ENCODE measurements around the gene TAOK2. TPM values are rescaled to one million over a fixed set of nuclear protein-coding genes. Genes with fewer than 3 reads are reported as not detected.

TAOK2 gene
- total and polyA plus RNA-seq, 2 of the 13 experiments (the other 11 are each of a cell fraction or from before 2014, with no cell fraction given), result 17.4 to 43.2 TPM

DNA sequence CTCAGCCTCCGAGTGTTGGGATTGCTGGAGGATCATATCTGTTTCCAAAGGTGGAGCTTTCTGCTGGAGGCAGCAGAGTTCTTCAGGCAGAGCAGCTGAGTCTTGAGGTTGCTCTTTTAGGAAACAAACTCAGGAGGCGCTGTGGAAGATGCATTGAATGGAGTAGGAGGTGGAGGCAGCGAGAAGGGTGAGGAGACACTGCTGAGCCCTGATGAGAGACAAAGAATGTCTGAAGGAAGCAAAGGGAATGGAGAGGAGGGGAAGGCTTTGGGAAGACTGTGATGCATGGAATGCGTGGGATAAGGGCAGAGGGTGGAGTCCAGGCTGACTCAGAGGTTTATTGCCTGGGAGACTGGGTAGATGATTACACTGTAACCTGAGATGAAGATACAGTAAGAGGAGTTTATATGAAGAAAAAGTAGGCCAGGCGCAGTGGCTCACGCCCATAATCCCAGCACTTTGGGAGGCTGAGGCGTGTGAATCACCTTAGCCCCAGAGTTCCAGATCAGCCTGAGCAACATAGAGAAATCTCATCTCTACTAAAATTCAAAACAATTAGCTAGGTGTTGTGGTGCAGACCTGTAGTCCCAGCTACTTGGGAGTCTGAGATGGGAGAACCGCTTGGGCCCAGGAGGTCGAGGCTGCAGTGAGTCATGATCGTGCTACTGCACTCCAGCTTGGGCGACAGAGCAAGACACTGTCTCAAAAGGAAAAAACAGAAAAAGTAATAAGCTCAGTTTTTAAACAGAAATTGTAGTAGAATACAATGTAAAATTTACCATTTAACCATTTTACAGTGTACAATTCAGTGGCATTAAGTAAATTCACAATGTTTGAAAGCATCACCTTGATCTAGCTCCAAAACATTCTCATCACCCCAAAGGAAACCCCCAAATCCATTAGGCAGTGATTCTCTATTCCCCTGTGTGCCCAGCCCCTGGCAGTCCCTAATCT, 29.5 kb upstream of the TAOK2 start (continued):
- TF ChIP-seq SALL1 (CRISPR knock-in tag; IDR thresholded peaks at IDR 0.05) (peak; percentile 30; the same call in 1 of the 2 replicates), THAP9 (CRISPR knock-in tag; IDR thresholded peaks at IDR 0.05; ENCODE audit: borderline replicate concordance) (no peak), MLLT10 (CRISPR knock-in tag; IDR thresholded peaks at IDR 0.05) (no peak), CENPT (CRISPR knock-in tag; IDR thresholded peaks at IDR 0.05; ENCODE audit: low read depth) (no peak)
- TF ChIP-seq, protein P1, sequence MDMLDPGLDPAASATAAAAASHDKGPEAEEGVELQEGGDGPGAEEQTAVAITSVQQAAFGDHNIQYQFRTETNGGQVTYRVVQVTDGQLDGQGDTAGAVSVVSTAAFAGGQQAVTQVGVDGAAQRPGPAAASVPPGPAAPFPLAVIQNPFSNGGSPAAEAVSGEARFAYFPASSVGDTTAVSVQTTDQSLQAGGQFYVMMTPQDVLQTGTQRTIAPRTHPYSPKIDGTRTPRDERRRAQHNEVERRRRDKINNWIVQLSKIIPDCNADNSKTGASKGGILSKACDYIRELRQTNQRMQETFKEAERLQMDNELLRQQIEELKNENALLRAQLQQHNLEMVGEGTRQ (IDR thresholded peaks at IDR 0.05; ENCODE audit: low read depth, low read length), result no peak
- TF ChIP-seq, protein P1 (CRISPR knock-in tag; IDR thresholded peaks at IDR 0.05; ENCODE audit: borderline replicate concordance), result no peak
- TF ChIP-seq, protein P2, sequence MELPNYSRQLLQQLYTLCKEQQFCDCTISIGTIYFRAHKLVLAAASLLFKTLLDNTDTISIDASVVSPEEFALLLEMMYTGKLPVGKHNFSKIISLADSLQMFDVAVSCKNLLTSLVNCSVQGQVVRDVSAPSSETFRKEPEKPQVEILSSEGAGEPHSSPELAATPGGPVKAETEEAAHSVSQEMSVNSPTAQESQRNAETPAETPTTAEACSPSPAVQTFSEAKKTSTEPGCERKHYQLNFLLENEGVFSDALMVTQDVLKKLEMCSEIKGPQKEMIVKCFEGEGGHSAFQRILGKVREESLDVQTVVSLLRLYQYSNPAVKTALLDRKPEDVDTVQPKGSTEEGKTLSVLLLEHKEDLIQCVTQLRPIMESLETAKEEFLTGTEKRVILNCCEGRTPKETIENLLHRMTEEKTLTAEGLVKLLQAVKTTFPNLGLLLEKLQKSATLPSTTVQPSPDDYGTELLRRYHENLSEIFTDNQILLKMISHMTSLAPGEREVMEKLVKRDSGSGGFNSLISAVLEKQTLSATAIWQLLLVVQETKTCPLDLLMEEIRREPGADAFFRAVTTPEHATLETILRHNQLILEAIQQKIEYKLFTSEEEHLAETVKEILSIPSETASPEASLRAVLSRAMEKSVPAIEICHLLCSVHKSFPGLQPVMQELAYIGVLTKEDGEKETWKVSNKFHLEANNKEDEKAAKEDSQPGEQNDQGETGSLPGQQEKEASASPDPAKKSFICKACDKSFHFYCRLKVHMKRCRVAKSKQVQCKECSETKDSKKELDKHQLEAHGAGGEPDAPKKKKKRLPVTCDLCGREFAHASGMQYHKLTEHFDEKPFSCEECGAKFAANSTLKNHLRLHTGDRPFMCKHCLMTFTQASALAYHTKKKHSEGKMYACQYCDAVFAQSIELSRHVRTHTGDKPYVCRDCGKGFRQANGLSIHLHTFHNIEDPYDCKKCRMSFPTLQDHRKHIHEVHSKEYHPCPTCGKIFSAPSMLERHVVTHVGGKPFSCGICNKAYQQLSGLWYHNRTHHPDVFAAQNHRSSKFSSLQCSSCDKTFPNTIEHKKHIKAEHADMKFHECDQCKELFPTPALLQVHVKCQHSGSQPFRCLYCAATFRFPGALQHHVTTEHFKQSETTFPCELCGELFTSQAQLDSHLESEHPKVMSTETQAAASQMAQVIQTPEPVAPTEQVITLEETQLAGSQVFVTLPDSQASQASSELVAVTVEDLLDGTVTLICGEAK (IDR thresholded peaks at IDR 0.05), result no peak
- TF ChIP-seq, protein P2 (CRISPR knock-in tag; IDR thresholded peaks at IDR 0.05), result no peak
- TF ChIP-seq, protein P3, sequence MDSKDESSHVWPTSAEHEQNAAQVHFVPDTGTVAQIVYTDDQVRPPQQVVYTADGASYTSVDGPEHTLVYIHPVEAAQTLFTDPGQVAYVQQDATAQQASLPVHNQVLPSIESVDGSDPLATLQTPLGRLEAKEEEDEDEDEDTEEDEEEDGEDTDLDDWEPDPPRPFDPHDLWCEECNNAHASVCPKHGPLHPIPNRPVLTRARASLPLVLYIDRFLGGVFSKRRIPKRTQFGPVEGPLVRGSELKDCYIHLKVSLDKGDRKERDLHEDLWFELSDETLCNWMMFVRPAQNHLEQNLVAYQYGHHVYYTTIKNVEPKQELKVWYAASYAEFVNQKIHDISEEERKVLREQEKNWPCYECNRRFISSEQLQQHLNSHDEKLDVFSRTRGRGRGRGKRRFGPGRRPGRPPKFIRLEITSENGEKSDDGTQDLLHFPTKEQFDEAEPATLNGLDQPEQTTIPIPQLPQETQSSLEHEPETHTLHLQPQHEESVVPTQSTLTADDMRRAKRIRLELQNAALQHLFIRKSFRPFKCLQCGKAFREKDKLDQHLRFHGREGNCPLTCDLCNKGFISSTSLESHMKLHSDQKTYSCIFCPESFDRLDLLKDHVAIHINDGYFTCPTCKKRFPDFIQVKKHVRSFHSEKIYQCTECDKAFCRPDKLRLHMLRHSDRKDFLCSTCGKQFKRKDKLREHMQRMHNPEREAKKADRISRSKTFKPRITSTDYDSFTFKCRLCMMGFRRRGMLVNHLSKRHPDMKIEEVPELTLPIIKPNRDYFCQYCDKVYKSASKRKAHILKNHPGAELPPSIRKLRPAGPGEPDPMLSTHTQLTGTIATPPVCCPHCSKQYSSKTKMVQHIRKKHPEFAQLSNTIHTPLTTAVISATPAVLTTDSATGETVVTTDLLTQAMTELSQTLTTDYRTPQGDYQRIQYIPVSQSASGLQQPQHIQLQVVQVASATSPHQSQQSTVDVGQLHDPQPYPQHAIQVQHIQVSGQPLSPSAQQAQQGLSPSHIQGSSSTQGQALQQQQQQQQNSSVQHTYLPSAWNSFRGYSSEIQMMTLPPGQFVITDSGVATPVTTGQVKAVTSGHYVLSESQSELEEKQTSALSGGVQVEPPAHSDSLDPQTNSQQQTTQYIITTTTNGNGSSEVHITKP (CRISPR knock-in tag; IDR thresholded peaks at IDR 0.05; ENCODE audit: low read depth), result no peak

Data from HepG2 (cell line).